GM12873 (cell line): ENCODE results near the gene ADGRL3.

Source experiments
- TF ChIP-seq, protein P1 (sequence below): IDR thresholded peaks from 2 replicates; pipeline ENCODE4 v1.5.1; 2012; ENCODE audit warnings: low read depth, mild to moderate bottlenecking, moderate library complexity, low read length, control low read depth; ENCODE audit not compliant: insufficient read depth; ENCODE audit errors: missing control alignments

Gene ADGRL3

DNA sequence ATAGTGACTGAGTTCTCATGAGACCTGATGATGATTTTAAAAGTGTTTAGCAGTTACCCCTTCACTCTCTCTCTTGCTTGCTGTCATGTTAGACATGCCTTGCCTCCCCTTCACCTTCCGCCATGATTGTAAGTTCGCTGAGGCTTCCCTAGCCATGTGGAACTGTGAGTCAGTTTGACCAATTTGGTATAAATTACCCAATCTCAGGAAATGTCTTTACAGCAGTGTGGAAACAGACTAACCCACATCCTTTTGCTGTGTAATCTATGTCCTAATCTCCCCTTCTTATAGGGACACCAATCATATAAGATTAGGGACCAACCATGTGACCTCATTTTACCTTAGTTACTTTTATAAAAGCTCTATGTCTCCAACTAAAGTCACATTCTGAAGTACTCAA is 677.8 kb downstream of the ADGRL3 start:
- TF ChIP-seq, protein P1, sequence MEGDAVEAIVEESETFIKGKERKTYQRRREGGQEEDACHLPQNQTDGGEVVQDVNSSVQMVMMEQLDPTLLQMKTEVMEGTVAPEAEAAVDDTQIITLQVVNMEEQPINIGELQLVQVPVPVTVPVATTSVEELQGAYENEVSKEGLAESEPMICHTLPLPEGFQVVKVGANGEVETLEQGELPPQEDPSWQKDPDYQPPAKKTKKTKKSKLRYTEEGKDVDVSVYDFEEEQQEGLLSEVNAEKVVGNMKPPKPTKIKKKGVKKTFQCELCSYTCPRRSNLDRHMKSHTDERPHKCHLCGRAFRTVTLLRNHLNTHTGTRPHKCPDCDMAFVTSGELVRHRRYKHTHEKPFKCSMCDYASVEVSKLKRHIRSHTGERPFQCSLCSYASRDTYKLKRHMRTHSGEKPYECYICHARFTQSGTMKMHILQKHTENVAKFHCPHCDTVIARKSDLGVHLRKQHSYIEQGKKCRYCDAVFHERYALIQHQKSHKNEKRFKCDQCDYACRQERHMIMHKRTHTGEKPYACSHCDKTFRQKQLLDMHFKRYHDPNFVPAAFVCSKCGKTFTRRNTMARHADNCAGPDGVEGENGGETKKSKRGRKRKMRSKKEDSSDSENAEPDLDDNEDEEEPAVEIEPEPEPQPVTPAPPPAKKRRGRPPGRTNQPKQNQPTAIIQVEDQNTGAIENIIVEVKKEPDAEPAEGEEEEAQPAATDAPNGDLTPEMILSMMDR, result no peak

DNA sequence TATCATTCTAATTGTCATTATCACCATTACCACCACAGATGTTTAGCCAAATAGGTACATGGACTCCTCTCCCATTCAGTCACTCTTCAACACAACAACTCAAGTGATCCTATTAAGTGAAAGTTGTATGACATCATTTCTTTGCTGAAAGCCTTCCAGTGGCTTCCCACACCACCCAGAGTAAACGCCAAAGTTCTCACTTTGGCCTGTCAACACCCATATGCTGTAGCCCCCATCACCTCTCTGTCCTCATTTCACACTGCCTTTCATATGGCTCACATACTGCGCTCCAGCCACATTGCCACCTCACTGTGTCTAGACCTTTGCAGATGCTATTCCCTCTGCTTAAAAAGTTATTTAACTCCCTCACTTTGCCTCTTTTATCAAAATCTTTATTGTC is 682.3 kb downstream of the ADGRL3 start:
- TF ChIP-seq, protein P1, result no peak

DNA sequence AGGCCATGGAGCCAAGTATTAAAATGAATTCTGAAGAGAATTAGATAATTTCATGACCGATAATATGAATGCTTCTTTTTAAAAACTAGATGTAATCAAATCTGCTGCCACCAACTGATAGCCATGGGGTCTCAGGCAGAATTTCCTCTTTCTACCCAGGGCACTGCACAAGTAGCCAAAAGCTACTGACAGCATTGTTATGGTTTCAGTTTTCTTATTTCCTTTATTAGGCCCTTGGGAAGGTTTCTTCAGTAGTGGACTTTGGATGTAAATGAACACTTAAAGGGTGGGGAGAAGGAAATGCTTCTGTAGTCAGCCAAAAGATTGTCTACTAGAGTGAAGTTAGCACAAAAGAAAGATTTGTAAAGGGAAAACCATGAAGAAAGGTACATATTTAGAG is 686.0 kb downstream of the ADGRL3 start:
- TF ChIP-seq, protein P1, result no peak

DNA sequence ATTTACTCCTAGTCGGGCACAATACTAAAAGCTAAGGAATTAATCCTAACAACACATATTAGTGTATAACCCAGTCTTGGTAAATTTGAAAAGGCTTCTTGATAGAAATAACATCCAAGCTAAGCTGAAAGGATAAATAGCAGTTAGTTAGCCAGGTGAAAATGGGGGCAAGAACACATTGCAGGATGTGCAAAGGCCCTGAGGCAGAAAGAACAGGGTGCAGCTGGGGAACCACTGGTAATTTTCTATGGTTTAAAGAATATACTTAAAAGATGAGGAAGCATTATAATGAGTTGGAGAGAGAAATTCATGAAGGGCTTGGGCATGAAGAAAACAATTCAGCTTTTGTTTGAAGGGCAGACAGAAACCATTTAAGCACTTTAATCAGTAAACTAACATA is 689.0 kb downstream of the ADGRL3 start:
- TF ChIP-seq, protein P1, result no peak

DNA sequence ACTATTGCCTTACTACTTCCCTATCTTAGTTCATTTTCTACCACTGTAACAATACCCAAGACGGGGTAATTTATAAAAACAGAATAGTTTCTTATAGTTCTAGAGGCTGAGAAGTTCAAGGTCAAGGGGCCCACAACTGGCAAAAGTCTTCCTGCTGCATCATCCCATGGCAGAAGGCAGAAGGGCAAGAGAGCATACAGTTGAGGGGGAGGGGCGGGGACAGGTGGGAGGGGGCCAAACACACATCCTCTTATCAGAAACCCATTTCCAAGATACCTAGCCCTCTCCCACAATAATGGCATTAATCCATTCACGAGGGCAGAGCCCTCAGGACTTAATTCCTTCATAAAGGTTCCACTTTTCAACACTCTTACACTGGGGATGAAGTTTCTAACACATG is 690.2 kb downstream of the ADGRL3 start:
- TF ChIP-seq, protein P1, result no peak

DNA sequence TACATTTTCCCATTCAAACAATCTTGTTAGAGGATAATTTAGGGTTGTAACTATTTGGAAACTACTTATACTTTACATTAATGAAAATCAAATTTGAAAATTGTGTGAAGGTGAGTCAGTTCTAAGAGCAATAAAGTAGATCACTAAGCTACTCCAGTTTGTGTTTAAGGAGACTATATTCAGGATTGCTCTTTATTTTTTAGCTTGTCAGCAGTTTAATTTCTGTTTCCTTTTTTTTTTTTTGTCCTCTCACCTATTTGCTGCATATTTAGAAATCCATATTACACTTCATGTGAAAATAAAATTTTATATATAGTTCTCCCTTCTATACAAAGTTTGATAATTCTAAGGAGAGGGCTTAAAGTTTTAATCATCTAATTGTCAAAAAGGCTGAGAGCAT is 691.8 kb downstream of the ADGRL3 start:
- TF ChIP-seq, protein P1, result no peak

DNA sequence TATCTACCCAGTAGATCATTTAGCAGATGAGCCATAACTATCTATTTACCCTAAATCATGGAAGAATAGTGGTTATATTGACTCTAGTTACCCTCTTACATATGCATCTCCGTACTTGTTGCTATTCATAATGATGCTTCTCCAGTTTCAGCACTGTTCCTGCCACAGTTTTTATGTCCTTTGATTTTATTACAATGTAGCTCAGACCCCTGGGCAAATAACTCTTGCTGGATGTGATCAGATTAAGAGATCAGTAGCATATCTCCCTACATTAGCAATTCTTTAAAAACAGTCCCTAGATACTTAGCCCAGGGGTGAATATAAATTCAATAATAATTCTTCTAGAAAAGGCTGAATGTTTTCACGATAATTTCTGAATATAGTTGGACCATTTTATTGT is 696.5 kb downstream of the ADGRL3 start:
- TF ChIP-seq, protein P1, result no peak
